Transverse colon (tissue), 4 donors: ENCODE results near the gene ZNF2.

Experiments
- POLR2A ChIP-seq: fragments of 450-650 bp; IDR thresholded peaks from one replicate; pipeline ENCODE4 v1.6.1; 2016; ENCODE audit warnings: antibody characterized with exemption, mild to moderate bottlenecking, moderate library complexity
- POLR2AphosphoS5 ChIP-seq, 3 donors: sonication (generic); formaldehyde crosslinking; IDR thresholded peaks; one replicate each; pipeline ENCODE4 v1.6.1; 2016; ENCODE audit warnings: antibody characterized with exemption in 3 of 3
- TF ChIP-seq, protein P1 (sequence below), 5 experiments: fragments of 200-600 bp in 3 of 5; fragments of 450-650 bp in 2 of 5; sonication (generic) in 3 of 5; IDR thresholded peaks; 1 replicate in 2 of 5; 2 replicates in 3 of 5; pipeline ENCODE4 v1.5.1; 2016 to 2017; ENCODE audit warnings: antibody characterized with exemption in 5 of 5, inconsistent platforms in 3 of 5, mild to moderate bottlenecking in 2 of 5, moderate library complexity in 1 of 5

DNA sequence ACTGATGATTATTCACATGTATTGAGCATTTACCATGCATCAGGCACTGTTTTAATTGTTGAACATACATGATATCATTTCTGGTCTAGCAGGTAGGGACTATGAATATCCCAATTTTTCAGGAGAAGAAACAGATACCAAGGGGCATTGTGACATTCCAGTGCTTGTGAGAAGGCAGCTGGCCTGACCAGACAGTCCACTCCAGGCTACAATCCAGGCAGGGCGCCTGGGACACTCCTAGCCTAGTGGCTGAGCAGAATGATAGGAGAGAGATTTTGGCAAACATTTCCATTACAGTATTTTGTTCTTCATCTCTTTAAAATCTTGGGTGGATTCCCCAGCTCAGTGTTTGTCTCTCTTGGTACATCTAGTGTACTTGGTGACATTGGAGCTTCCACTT lies 66.6 kb downstream of the ZNF2 start:
- TF ChIP-seq, protein P1, sequence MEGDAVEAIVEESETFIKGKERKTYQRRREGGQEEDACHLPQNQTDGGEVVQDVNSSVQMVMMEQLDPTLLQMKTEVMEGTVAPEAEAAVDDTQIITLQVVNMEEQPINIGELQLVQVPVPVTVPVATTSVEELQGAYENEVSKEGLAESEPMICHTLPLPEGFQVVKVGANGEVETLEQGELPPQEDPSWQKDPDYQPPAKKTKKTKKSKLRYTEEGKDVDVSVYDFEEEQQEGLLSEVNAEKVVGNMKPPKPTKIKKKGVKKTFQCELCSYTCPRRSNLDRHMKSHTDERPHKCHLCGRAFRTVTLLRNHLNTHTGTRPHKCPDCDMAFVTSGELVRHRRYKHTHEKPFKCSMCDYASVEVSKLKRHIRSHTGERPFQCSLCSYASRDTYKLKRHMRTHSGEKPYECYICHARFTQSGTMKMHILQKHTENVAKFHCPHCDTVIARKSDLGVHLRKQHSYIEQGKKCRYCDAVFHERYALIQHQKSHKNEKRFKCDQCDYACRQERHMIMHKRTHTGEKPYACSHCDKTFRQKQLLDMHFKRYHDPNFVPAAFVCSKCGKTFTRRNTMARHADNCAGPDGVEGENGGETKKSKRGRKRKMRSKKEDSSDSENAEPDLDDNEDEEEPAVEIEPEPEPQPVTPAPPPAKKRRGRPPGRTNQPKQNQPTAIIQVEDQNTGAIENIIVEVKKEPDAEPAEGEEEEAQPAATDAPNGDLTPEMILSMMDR (IDR thresholded peaks at IDR 0.05), result no peak
- TF ChIP-seq POLR2AphosphoS5 (IDR thresholded peaks at IDR 0.05) (no peak), POLR2A (no peak)
